Endometrial microvascular endothelial cells (primary cell): Measurements from ENCODE around the gene GPR83. TPM values are rescaled to one million over a fixed set of nuclear protein-coding genes. Genes with fewer than 3 reads are reported as not detected.

ENCODE experiments used
- in situ Hi-C: cut with HindIII; loops from 2 replicates; pipeline ENCODE4 v1.10.0; 2017; ENCODE audit warnings: low sequenced_read_pairs, low pct_unique_long_range_greater_than_20kb; ENCODE audit errors: inconsistent ontology term
- total RNA-seq: library from RNA; depleted of rRNA; stranded (reverse); fragments of >200 nt; gene quantifications from one replicate; pipeline ENCODE4 v1.2.3, GENCODE V29; 2015; ENCODE audit errors: inconsistent ontology term

Gene GPR83
- total RNA-seq: not detected

GRCh38 chr11:94400839-94401772 lies at the start of gene GPR83:
GPR83 (minus strand) TSS chr11:94401419; CDS start chr11:94401247, 172 bp downstream.
- in situ Hi-C loops: no loop called here

- in situ Hi-C loops: no loop called here
Observed at GRCh38 chr11:94450048-94450447, 48.8 kb upstream of the GPR83 start.

DNA sequence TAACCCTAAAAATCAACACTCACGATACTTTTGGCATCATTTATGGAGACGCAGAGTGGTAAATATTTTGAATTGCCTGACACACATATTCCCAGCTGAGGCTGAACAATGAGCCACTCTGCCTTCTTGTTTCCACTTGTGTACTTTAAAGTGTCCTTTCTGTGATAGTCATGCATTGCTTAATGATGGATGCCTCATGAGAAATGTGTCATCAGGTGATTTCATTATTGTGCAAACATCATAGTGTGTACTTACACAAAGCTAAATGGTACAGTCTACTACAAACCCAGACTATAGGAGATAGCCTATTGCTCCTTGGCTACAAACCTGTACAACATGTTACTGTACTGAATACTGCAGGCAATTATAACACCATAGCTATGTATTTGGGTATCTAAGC lies 48.2 kb upstream of the GPR83 start:
- in situ Hi-C loops: no loop called here

GRCh38 chr11:94449029-94449428 lies 47.8 kb upstream of the GPR83 start:
- in situ Hi-C loops: no loop called here

DNA sequence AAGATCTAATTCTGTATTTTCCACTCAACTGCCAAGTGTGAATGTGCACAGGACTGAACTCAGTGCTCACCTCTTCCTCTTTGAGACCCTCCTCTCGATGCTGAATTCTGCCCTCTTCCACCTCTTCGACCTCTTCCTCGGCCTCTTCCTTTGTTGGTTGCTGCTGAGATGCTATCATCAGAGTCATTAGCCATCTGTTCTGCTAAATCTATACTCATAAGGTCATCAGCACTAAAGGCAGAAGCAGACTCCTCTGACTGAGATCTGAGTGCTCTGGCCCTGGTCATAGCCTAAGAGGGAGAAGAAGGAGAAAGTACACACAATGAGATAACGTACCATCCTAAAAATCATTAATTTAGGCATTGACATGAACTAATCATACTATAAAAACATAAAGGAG lies 45.9 kb upstream of the GPR83 start:
- in situ Hi-C loops: no loop called here

GRCh38 chr11:94445641-94446040 lies 44.4 kb upstream of the GPR83 start:
- in situ Hi-C loops: no loop called here

DNA sequence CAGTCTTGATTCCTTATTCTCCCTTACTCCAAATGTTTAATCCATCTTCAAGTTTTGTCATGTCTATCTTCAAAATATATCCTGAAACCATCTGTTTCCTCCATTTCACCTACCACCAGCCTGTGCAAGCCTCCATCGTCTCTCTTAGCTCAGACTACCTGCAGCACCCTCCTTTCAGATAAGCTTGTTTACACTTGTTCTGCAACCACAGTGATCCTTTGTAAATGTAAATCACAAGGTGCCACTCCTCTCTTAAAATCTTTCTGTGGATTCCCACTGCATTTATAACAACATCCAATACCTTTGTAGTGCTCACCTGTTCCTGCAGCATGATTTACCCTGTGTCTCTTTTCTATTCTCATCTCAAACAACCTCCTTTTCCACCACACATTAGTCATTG lies 31.8 kb upstream of the GPR83 start:
- in situ Hi-C loops: no loop called here

DNA sequence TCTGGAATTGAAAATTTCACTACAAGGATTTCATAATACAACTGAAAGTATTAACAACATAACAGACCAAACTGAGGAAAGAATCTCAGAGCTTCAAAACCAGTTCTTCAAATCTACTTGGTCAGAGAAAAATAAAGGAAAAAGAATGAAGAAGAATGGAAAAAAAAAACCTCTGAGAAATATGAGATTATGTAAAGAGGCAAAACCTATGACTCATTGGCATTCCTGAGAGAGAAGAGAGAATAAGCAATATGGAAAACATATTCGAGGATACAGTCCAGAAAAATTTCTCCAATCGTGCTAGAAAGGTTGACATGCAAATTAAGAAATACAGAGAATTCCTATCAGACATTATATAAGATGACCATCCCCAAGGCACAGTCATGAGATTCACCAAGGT lies 23.4 kb upstream of the GPR83 start:
- in situ Hi-C loops: no loop called here

- in situ Hi-C loops: no loop called here
Observed at GRCh38 chr11:94424011-94424410, 22.8 kb upstream of the GPR83 start.

- in situ Hi-C loops: no loop called here
Observed at GRCh38 chr11:94423507-94423906, 22.3 kb upstream of the GPR83 start.

DNA sequence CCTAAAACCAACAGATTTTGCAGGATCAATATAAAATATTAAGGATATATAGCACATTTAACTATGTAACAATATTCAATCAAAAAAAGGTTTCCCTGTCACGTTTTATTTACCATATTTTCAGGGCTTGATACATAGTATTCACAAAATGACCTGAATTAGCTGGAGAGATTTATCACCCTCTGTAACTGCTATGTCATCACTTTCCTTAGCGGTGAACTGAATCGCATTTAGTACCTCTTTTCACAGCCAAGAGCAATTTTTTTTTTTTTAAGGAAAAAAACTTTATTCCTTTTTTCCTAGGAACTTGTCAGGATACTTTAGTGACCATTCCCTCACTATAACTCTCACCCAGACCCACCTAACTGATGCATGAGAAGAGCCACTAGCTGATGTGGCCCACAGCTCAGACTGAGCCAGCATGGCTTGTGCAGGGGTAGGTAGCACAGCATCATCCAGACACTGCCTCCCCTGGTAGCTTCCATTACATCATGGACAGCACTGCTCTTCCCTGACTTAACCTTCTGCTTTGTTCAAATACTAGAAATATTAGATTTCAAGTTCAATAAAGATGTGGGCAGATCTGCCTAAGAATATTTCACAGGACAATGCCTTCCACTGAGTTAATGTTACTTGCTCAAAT lies 17.0 kb upstream of the GPR83 start:
- in situ Hi-C loops: no loop called here

- in situ Hi-C loops: no loop called here
Observed at GRCh38 chr11:94417386-94417987, 16.3 kb upstream of the GPR83 start.

DNA sequence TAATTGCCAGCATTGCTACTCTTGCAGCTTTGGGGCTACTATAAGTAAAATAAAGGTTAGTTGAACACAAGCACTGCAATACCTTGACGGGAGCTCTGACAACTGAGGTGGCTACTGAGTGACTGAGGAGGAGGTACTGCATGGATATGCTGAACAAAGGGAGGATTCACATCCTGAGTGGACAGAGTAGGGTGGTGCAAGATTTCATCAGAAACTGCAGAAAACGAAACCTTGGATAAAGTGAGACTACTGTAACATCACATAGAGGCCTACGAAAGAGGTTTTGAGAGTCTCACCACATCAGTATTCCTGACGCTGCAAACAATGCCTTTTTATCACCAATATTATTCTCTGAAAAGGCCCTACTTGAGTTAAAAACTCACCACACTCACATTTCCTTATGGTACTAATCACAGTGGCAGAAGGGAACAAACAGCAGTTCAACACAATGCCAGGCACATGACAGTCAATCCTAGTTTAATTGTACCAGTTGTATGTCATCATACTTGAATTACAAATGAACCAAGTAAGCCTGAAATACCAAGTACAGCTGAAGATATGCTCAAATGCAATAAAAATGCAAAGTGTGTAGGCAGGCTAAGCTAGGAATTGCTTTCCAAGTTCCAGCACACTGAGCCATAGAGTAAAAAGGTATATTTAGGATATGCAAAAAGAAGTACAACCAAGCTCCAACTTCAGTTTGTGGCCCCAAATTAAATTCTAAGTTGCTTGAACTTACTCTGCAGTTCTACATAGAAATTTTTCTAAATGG lies 4.0 kb upstream of the GPR83 start:
- in situ Hi-C loops: no loop called here

DNA sequence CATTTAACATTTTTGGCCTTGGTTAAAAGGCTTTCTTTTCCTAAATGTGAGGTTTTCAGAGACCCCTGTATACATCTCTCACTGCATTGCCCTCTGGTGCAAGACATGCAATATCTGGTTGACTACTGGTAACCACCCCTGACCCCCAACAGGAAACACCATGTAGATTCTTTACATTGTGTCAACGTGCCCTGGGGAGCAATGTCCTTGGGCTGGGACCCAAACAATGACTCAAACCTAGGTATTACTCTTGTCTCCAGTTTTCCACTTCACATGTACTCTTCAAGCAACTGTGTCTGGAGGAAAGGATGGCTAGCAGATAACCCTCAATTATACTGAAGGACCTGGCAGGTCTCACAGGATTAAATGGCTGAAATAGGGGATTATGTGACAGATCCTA lies 1.1 kb upstream of the GPR83 start:
- in situ Hi-C loops: no loop called here

GRCh38 chr11:94401773-94402265 lies 600 bp upstream of the GPR83 start:
- in situ Hi-C loops: no loop called here

DNA sequence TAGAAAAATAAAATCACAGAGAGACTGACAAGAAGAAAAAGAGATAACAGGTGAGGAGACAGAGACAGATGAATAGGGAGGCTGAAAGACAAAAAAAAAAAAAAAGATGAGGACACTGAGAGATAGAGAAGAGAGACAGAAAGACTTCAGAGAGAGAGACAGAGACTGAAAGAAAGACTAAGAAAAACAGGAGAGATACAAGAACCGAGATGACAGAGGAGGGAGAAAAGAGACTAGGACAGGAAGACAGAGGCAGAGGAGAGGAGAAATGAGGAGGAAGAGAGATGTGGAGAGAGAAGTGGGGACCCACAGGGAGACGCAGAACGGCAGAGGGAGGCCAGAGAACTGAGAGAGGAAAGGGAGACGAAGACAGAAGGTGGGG lies 771 bp downstream of the GPR83 start:
- in situ Hi-C loops: no loop called here

DNA sequence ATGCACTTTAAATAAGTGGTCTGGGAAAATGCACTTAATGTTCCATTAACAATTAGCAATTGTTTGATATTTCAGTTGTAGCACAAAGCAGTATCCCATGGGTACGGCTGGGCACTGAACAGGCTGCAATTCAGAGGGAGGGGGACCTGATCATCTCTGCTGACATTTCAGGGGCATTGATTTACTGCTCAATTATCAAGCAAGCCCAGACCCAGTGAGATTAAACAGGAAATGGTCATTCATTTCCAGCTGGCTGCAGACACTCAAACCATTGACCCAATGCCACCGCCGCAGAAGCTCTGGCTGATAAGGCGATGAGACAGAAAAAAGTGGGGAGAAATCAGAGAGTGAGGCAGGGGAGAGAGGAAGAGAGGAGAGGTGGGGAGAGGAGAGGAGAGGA lies 1.2 kb downstream of the GPR83 start:
- in situ Hi-C loops: no loop called here

GRCh38 chr11:94398101-94398500 lies 3.1 kb downstream of the GPR83 start:
- in situ Hi-C loops: no loop called here

- in situ Hi-C loops: no loop called here
Observed at GRCh38 chr11:94396282-94396681, 4.9 kb downstream of the GPR83 start.
